Thyroid gland (tissue), 4 donors: ENCODE results near the gene RAB31.

Source experiments
- CTCF ChIP-seq, 6 experiments: fragments of 200-600 bp in 3 of 6; fragments of 450-650 bp in 3 of 6; sonication (generic) in 3 of 6; IDR thresholded peaks; one replicate each; pipeline ENCODE4 v1.5.1; 2016 to 2019; ENCODE audit warnings: antibody characterized with exemption in 6 of 6, mild to moderate bottlenecking in 2 of 6, inconsistent platforms in 1 of 6, moderate library complexity in 1 of 6
- POLR2A ChIP-seq, 2 donors: fragments of 450-650 bp; IDR thresholded peaks; one replicate each; pipeline ENCODE4 v1.6.1; 2017; ENCODE audit warnings: antibody characterized with exemption in 2 of 2, mild to moderate bottlenecking in 2 of 2, moderate library complexity in 1 of 2

GRCh38 chr18:9838144-9838877, 130.2 kb downstream of the RAB31 start:
- TF ChIP-seq CTCF (IDR thresholded peaks at IDR 0.05) (no peak), POLR2A (IDR thresholded peaks at IDR 0.05) (peak in 1 of 2 donors; percentile 55)
